ENCODE measurements around the gene UNC79. TPM values are rescaled to one million over a fixed set of nuclear protein-coding genes. Genes with fewer than 3 reads are reported as not detected.
A peak's percentile ranks its signal among the peaks of the same experiment; 100 is the strongest.

The UNC79 gene
- total RNA-seq, 4 donors from 2014 or later, result under 0.01 to 0.23 (median 0.18) TPM

GRCh38 chr14:93706360-93706955 lies 275.7 kb downstream of the UNC79 start:
- intact Hi-C loops (cut with DNase I), result no loop called here
- Histone ChIP-seq H3K4me1 (peaks cover 0 to 7% (median 5%) of the 10 kb centered on the region in 4 donors), H3K27ac (replicated peaks in 1 of 4) (no peak overlapping the region), H3K4me3 (no peak overlapping the region), H3K9me3 (no peaks in the 10 kb centered on the region), H3K36me3 (no peaks in the 10 kb centered on the region), H3K27me3 (no peaks in the 10 kb centered on the region)
- WGBS, result 89% methylated on average over 21 of the region's 21 CpGs
- DNase-seq (ENCODE audit: extremely low spot score), result peak; percentile 92
- no peak for TF ChIP-seq EP300 (IDR thresholded peaks at IDR 0.05)
- TF ChIP-seq, protein P1, sequence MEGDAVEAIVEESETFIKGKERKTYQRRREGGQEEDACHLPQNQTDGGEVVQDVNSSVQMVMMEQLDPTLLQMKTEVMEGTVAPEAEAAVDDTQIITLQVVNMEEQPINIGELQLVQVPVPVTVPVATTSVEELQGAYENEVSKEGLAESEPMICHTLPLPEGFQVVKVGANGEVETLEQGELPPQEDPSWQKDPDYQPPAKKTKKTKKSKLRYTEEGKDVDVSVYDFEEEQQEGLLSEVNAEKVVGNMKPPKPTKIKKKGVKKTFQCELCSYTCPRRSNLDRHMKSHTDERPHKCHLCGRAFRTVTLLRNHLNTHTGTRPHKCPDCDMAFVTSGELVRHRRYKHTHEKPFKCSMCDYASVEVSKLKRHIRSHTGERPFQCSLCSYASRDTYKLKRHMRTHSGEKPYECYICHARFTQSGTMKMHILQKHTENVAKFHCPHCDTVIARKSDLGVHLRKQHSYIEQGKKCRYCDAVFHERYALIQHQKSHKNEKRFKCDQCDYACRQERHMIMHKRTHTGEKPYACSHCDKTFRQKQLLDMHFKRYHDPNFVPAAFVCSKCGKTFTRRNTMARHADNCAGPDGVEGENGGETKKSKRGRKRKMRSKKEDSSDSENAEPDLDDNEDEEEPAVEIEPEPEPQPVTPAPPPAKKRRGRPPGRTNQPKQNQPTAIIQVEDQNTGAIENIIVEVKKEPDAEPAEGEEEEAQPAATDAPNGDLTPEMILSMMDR (IDR thresholded peaks at IDR 0.05), result no peak
- TF ChIP-seq POLR2AphosphoS5 (IDR thresholded peaks at IDR 0.05), result no peak
- TF ChIP-seq POLR2A (IDR thresholded peaks at IDR 0.05; ENCODE audit: low read depth), result no peak

GRCh38 chr14:93707475-93707874 lies 276.7 kb downstream of the UNC79 start:
- peaks cover 0 to 3% (median 0%) of the 10 kb centered on the region in 4 donors for H3K27me3 ChIP-seq
- intact Hi-C loops (cut with DNase I), result no loop called here
- H3K36me3 ChIP-seq, result no peaks in the 10 kb centered on the region
- 83% methylated on average over 3 of the region's 3 CpGs for WGBS
- TF ChIP-seq POLR2A (IDR thresholded peaks at IDR 0.05; ENCODE audit: low read depth) (no peak), EP300 (IDR thresholded peaks at IDR 0.05) (no peak), POLR2AphosphoS5 (IDR thresholded peaks at IDR 0.05) (no peak)
- TF ChIP-seq, protein P1 (IDR thresholded peaks at IDR 0.05), result no peak
- peaks cover 0 to 7% (median 5%) of the 10 kb centered on the region in 4 donors for H3K4me1 ChIP-seq
- H3K27ac ChIP-seq (replicated peaks in 1 of 4), result no peak overlapping the region
- DNase-seq (ENCODE audit: extremely low spot score), result peak; percentile 74
- H3K4me3 ChIP-seq, result no peak overlapping the region
- no peaks in the 10 kb centered on the region for H3K9me3 ChIP-seq

- Histone ChIP-seq H3K4me1 (peaks cover 0 to 7% (median 5%) of the 10 kb centered on the region in 4 donors), H3K27ac (replicated peaks in 1 of 4) (no peak overlapping the region), H3K36me3 (no peaks in the 10 kb centered on the region), H3K9me3 (no peaks in the 10 kb centered on the region), H3K4me3 (no peak overlapping the region), H3K27me3 (peaks cover 0 to 10% (median 0%) of the 10 kb centered on the region in 4 donors)
- TF ChIP-seq POLR2A (IDR thresholded peaks at IDR 0.05; ENCODE audit: low read depth) (no peak), POLR2AphosphoS5 (IDR thresholded peaks at IDR 0.05) (peak in 1 of 2 donors; percentile 26), EP300 (IDR thresholded peaks at IDR 0.05) (no peak)
- TF ChIP-seq, protein P1 (IDR thresholded peaks at IDR 0.05), result no peak
- intact Hi-C loops (cut with DNase I), result no loop called here
- 58% methylated on average over 6 of the region's 6 CpGs for WGBS
- peak; percentile 90 for DNase-seq (ENCODE audit: extremely low spot score)
These were observed 277.6 kb downstream of the UNC79 start for GRCh38 chr14:93708311-93708734.

- no peaks in the 10 kb centered on the region for H3K36me3 ChIP-seq
- TF ChIP-seq, protein P1 (IDR thresholded peaks at IDR 0.05), result no peak
- no peak for TF ChIP-seq POLR2AphosphoS5 (IDR thresholded peaks at IDR 0.05)
- TF ChIP-seq EP300 (IDR thresholded peaks at IDR 0.05), result no peak
- no peak for TF ChIP-seq POLR2A (IDR thresholded peaks at IDR 0.05; ENCODE audit: low read depth)
- peak; percentile 72 for DNase-seq (ENCODE audit: extremely low spot score)
- peaks cover 0 to 7% (median 5%) of the 10 kb centered on the region in 4 donors for H3K4me1 ChIP-seq
- H3K27ac ChIP-seq (replicated peaks in 1 of 4), result no peak overlapping the region
- H3K27me3 ChIP-seq, result peaks cover 0 to 15% (median 0%) of the 10 kb centered on the region in 4 donors
- H3K4me3 ChIP-seq, result no peak overlapping the region
- WGBS, result 76% methylated on average over 5 of the region's 5 CpGs
- intact Hi-C loops (cut with DNase I), result no loop called here
- no peaks in the 10 kb centered on the region for H3K9me3 ChIP-seq
These were observed 278.1 kb downstream of the UNC79 start for GRCh38 chr14:93708800-93709199.

Data from esophagus muscularis mucosa (tissue), 4 donors.